ENCODE measurements around the gene C1orf167. TPM values are rescaled to one million over a fixed set of nuclear protein-coding genes. Genes with fewer than 3 reads are reported as not detected.

C1orf167 gene
- total and polyA plus RNA-seq, 3 donors from 2014 or later = 26.0 to 64.2 (median 34.5) TPM

GRCh38 chr1:11749203-11749689 is 12.7 kb upstream of the C1orf167 start:
- Histone ChIP-seq H3K4me1 (no peaks in the 10 kb centered on the region), H3K27ac (no peak overlapping the region), H3K9me3 (no peaks in the 10 kb centered on the region), H3K4me3 (no peak overlapping the region), H3K36me3 (ENCODE audit: low read depth, missing control alignments) (no peaks in the 10 kb centered on the region), H3K27me3 (no peaks in the 10 kb centered on the region)
- peak in 2 of 3 experiments; percentile 29 to 53 for TF ChIP-seq CTCF (IDR thresholded peaks at IDR 0.05)
- no peak for TF ChIP-seq POLR2A (IDR thresholded peaks at IDR 0.05)
- intact Hi-C loops (cut with DNase I; ENCODE audit: low total_unique reads) = no loop called here
- WGBS, 2 donors = 74 to 84% methylated on average over 2 to 9 of the region's 9 CpGs
- peak; percentile 61 for DNase-seq

- Histone ChIP-seq H3K27ac (no peak overlapping the region), H3K4me3 (no peak overlapping the region), H3K36me3 (ENCODE audit: low read depth, missing control alignments) (no peaks in the 10 kb centered on the region), H3K27me3 (no peaks in the 10 kb centered on the region), H3K9me3 (no peaks in the 10 kb centered on the region), H3K4me1 (no peaks in the 10 kb centered on the region)
- WGBS, 2 donors = 89 to 91% methylated on average over 14 to 15 of the region's 15 CpGs
- TF ChIP-seq POLR2A (IDR thresholded peaks at IDR 0.05) (no peak), CTCF (IDR thresholded peaks at IDR 0.05) (no peak)
- DNase-seq = no peak
- intact Hi-C loops (cut with DNase I; ENCODE audit: low total_unique reads) = no loop called here
These were observed 12.0 kb upstream of the C1orf167 start for GRCh38 chr1:11749996-11750395.

- Histone ChIP-seq H3K27ac (no peak overlapping the region), H3K9me3 (no peaks in the 10 kb centered on the region), H3K36me3 (ENCODE audit: low read depth, missing control alignments) (no peaks in the 10 kb centered on the region), H3K4me1 (no peaks in the 10 kb centered on the region), H3K27me3 (no peaks in the 10 kb centered on the region), H3K4me3 (no peak overlapping the region)
- 83 to 93% methylated on average over 7 to 9 of the region's 9 CpGs for WGBS, 2 donors
- no peak for DNase-seq
- intact Hi-C loops (cut with DNase I; ENCODE audit: low total_unique reads) = no loop called here
- TF ChIP-seq POLR2A (IDR thresholded peaks at IDR 0.05) (no peak), CTCF (IDR thresholded peaks at IDR 0.05) (no peak)
These were observed 10.9 kb upstream of the C1orf167 start for GRCh38 chr1:11751087-11751486.

- H3K27ac ChIP-seq = no peak overlapping the region
- no peaks in the 10 kb centered on the region for H3K9me3 ChIP-seq
- intact Hi-C loops (cut with DNase I; ENCODE audit: low total_unique reads) = no loop called here
- 68 to 74% methylated on average over 16 to 17 of the region's 17 CpGs for WGBS, 2 donors
- no peak for TF ChIP-seq CTCF (IDR thresholded peaks at IDR 0.05)
- TF ChIP-seq POLR2A (IDR thresholded peaks at IDR 0.05) = no peak
- H3K36me3 ChIP-seq (ENCODE audit: low read depth, missing control alignments) = no peaks in the 10 kb centered on the region
- no peaks in the 10 kb centered on the region for H3K4me1 ChIP-seq
- no peak overlapping the region for H3K4me3 ChIP-seq
- DNase-seq = no peak
- H3K27me3 ChIP-seq = no peaks in the 10 kb centered on the region
These were observed 9.5 kb upstream of the C1orf167 start for GRCh38 chr1:11752359-11753088.

Measured in testis (tissue), 3 donors.